ENCODE measurements around the gene CFAP65.

CFAP65 gene

GRCh38 chr2:219023045-219023605 is 18.2 kb downstream of the CFAP65 start:
- DNase-seq (ENCODE audit: low read depth in 1 of 2, low spot score in 1 of 2), result no peak
- TF ChIP-seq JUND (IDR thresholded peaks at IDR 0.05; ENCODE audit: low read depth), result no peak
- in situ Hi-C loops (cut with HindIII; ENCODE audit: low pct_unique_long_range_greater_than_20kb, low sequenced_read_pairs), result no loop called here

- no peak for DNase-seq (ENCODE audit: low read depth in 1 of 2, low spot score in 1 of 2)
- in situ Hi-C loops (cut with HindIII; ENCODE audit: low pct_unique_long_range_greater_than_20kb, low sequenced_read_pairs), result no loop called here
- no peak for TF ChIP-seq JUND (IDR thresholded peaks at IDR 0.05; ENCODE audit: low read depth)
Observed at GRCh38 chr2:219022616-219023015, 18.7 kb downstream of the CFAP65 start.

- in situ Hi-C loops (cut with HindIII; ENCODE audit: low pct_unique_long_range_greater_than_20kb, low sequenced_read_pairs), result no loop called here
- DNase-seq (ENCODE audit: low read depth in 1 of 2, low spot score in 1 of 2), result no peak
- TF ChIP-seq JUND (IDR thresholded peaks at IDR 0.05; ENCODE audit: low read depth), result no peak
Observed at GRCh38 chr2:219022041-219022440, 19.3 kb downstream of the CFAP65 start.

- no peak for TF ChIP-seq JUND (IDR thresholded peaks at IDR 0.05; ENCODE audit: low read depth)
- no peak for DNase-seq (ENCODE audit: low read depth in 1 of 2, low spot score in 1 of 2)
- in situ Hi-C loops (cut with HindIII; ENCODE audit: low pct_unique_long_range_greater_than_20kb, low sequenced_read_pairs), result no loop called here
Observed at GRCh38 chr2:219021591-219021990, 19.7 kb downstream of the CFAP65 start.

GRCh38 chr2:219020604-219021365 is 20.5 kb downstream of the CFAP65 start:
- in situ Hi-C loops (cut with HindIII; ENCODE audit: low pct_unique_long_range_greater_than_20kb, low sequenced_read_pairs), result no loop called here
- peak in 1 of 2 experiments; percentile 24 for DNase-seq (ENCODE audit: low read depth in 1 of 2, low spot score in 1 of 2)
- TF ChIP-seq JUND (IDR thresholded peaks at IDR 0.05; ENCODE audit: low read depth), result no peak

GRCh38 chr2:219019436-219019835 is 21.9 kb downstream of the CFAP65 start:
- no peak for DNase-seq (ENCODE audit: low read depth in 1 of 2, low spot score in 1 of 2)
- in situ Hi-C loops (cut with HindIII; ENCODE audit: low pct_unique_long_range_greater_than_20kb, low sequenced_read_pairs), result no loop called here
- TF ChIP-seq JUND (IDR thresholded peaks at IDR 0.05; ENCODE audit: low read depth), result no peak

- in situ Hi-C loops (cut with HindIII; ENCODE audit: low pct_unique_long_range_greater_than_20kb, low sequenced_read_pairs), result no loop called here
- TF ChIP-seq JUND (IDR thresholded peaks at IDR 0.05; ENCODE audit: low read depth), result no peak
- DNase-seq (ENCODE audit: low read depth in 1 of 2, low spot score in 1 of 2), result no peak
Observed at GRCh38 chr2:219018726-219019125, 22.6 kb downstream of the CFAP65 start.

- in situ Hi-C loops (cut with HindIII; ENCODE audit: low pct_unique_long_range_greater_than_20kb, low sequenced_read_pairs), result no loop called here
- TF ChIP-seq JUND (IDR thresholded peaks at IDR 0.05; ENCODE audit: low read depth), result no peak
- no peak for DNase-seq (ENCODE audit: low read depth in 1 of 2, low spot score in 1 of 2)
Observed at GRCh38 chr2:219018286-219018685, 23.0 kb downstream of the CFAP65 start.

- TF ChIP-seq JUND (IDR thresholded peaks at IDR 0.05; ENCODE audit: low read depth), result no peak
- in situ Hi-C loops (cut with HindIII; ENCODE audit: low pct_unique_long_range_greater_than_20kb, low sequenced_read_pairs), result no loop called here
- no peak for DNase-seq (ENCODE audit: low read depth in 1 of 2, low spot score in 1 of 2)
Observed at GRCh38 chr2:219017201-219017931, 23.9 kb downstream of the CFAP65 start.

- in situ Hi-C loops (cut with HindIII; ENCODE audit: low pct_unique_long_range_greater_than_20kb, low sequenced_read_pairs), result no loop called here
- TF ChIP-seq JUND (IDR thresholded peaks at IDR 0.05; ENCODE audit: low read depth), result no peak
- no peak for DNase-seq (ENCODE audit: low read depth in 1 of 2, low spot score in 1 of 2)
Observed at GRCh38 chr2:219016721-219017120, 24.6 kb downstream of the CFAP65 start.

- DNase-seq (ENCODE audit: low read depth in 1 of 2, low spot score in 1 of 2), result no peak
- TF ChIP-seq JUND (IDR thresholded peaks at IDR 0.05; ENCODE audit: low read depth), result no peak
- in situ Hi-C loops (cut with HindIII; ENCODE audit: low pct_unique_long_range_greater_than_20kb, low sequenced_read_pairs), result no loop called here
Observed at GRCh38 chr2:219010873-219011272, 30.4 kb downstream of the CFAP65 start.

GRCh38 chr2:219010162-219010756 is 31.1 kb downstream of the CFAP65 start:
- in situ Hi-C loops (cut with HindIII; ENCODE audit: low pct_unique_long_range_greater_than_20kb, low sequenced_read_pairs), result no loop called here
- TF ChIP-seq JUND (IDR thresholded peaks at IDR 0.05; ENCODE audit: low read depth), result no peak

GRCh38 chr2:219009294-219009693 is 32.0 kb downstream of the CFAP65 start:
- in situ Hi-C loops (cut with HindIII; ENCODE audit: low pct_unique_long_range_greater_than_20kb, low sequenced_read_pairs), result no loop called here
- TF ChIP-seq JUND (IDR thresholded peaks at IDR 0.05; ENCODE audit: low read depth), result no peak
- DNase-seq (ENCODE audit: low read depth in 1 of 2, low spot score in 1 of 2), result no peak

More at GRCh38 chr2:219010162-219010756, 31.1 kb downstream of the CFAP65 start:
- peak; percentile 50 to 58 for DNase-seq (ENCODE audit: low read depth in 1 of 2, low spot score in 1 of 2)
